T-helper 17 cell (primary cell): ENCODE results near the gene PTOV1. TPM values are rescaled to one million over a fixed set of nuclear protein-coding genes. Genes with fewer than 3 reads are reported as not detected.

Source experiments
- total RNA-seq, 4 donors: library from RNA in 2 of 4; stranded (reverse) in 2 of 4; gene quantifications; one replicate each; pipeline ENCODE4 v1.2.3 and lab custom pipeline; 2022 to 2026

PTOV1 gene
- total RNA-seq, 2 donors from 2014 or later, result 125 to 162 TPM

Other genes with a start within 250 kb of the PTOV1 start
- gene RRAS, start 211.0 kb upstream of the PTOV1 start, total RNA-seq, result 1 to 10 TPM; 6.6 to 9.1 TPM
- 10 to 100 TPM; 34.1 to 36.3 TPM for gene SCAF1, start 208.9 kb upstream of the PTOV1 start, total RNA-seq
- gene IRF3, start 185.3 kb upstream of the PTOV1 start, total RNA-seq, result 100 to 1,000 TPM; 162 to 181 TPM
- 10 to 100 TPM; 10.2 to 15.6 TPM for gene BCL2L12, start 185.2 kb upstream of the PTOV1 start, total RNA-seq
- gene PRMT1, start 173.9 kb upstream of the PTOV1 start, total RNA-seq, result 10 to 100 TPM; 83.9 to 97.7 TPM
- gene ADM5, start 161.6 kb upstream of the PTOV1 start, total RNA-seq, result 1 to 10 TPM; 2.8 to 2.9 TPM
- 1 to 10 TPM in 1 of 2 donors, under 1 TPM in 1; 0.31 to 1.0 TPM for gene CPT1C, start 160.0 kb upstream of the PTOV1 start, total RNA-seq
- gene TSKS, start 87.9 kb upstream of the PTOV1 start, total RNA-seq, result 1 to 10 TPM in 1 of 2 donors, under 1 TPM in 1; 0.87 to 1.9 TPM
- gene AP2A1, start 84.2 kb upstream of the PTOV1 start, total RNA-seq, result 10 to 100 TPM; 43.3 to 51.5 TPM
- gene FUZ, start 37.9 kb upstream of the PTOV1 start, total RNA-seq, result 10 to 100 TPM; 29.4 to 30.7 TPM
- gene MED25, start 32.9 kb upstream of the PTOV1 start, total RNA-seq, result 100 to 1,000 TPM in 1 of 2 donors, 10 to 100 TPM in 1; 94.8 to 108 TPM
- 100 to 1,000 TPM; 170 to 196 TPM for gene PNKP, start 16.4 kb downstream of the PTOV1 start, total RNA-seq
- 10 to 100 TPM; 19.2 to 33.8 TPM for gene AKT1S1, start 26.2 kb downstream of the PTOV1 start, total RNA-seq
- 10 to 100 TPM; 44.1 to 57.3 TPM for gene TBC1D17, start 26.5 kb downstream of the PTOV1 start, total RNA-seq
- 100 to 1,000 TPM in 1 of 2 donors, 10 to 100 TPM in 1; 47.8 to 107 TPM for gene IL4I1, start 45.7 kb downstream of the PTOV1 start, total RNA-seq
- 10 to 100 TPM; 31.8 to 36.0 TPM for gene ATF5, start 78.0 kb downstream of the PTOV1 start, total RNA-seq
- gene NUP62, start 78.3 kb downstream of the PTOV1 start, total RNA-seq, result 10 to 100 TPM; 46.8 to 62.4 TPM
- not detected for gene SIGLEC11, start 110.0 kb downstream of the PTOV1 start, total RNA-seq
- gene VRK3, start 174.2 kb downstream of the PTOV1 start, total RNA-seq, result 10 to 100 TPM; 67.2 to 79.3 TPM
- 1 to 10 TPM; 7.0 to 8.9 TPM for gene ZNF473, start 174.8 kb downstream of the PTOV1 start, total RNA-seq